ENCODE results near the gene SIT1. TPM values are rescaled to one million over a fixed set of nuclear protein-coding genes. Genes with fewer than 3 reads are reported as not detected.
A peak's percentile ranks its signal among the peaks of the same experiment; 100 is the strongest.

The SIT1 gene
- total RNA-seq, 1 experiment from 2014 or later: not detected

DNA sequence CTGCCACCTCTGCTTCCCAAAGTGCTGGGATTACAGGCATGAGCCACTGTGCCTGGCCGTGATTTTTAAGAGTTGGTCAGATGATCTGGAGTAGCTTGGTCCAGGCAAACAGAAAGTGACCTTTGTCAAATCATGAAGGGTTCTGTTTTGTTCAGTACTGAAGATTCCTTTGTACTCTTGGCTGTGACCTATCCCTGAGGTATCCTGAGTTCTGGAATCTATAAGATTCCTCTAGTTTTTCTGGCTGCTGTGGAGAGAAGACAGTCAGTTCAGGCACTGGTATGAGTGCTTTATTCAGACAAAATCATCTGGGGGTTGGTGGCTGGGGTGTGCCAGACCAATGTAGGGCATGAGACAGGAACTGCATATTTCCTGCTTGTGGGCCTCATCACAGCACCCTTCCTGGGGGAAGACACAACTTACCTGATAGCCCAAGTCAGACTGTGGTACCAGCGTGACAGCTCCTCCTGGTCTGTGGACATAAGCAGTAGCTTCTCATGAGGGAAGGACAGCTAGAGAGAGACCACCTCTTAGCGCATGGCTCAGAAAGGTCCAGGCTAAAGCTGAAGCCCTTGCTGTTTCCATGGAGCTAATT, 11.1 kb upstream of the SIT1 start:
- H3K4me3 ChIP-seq (ENCODE audit: low read depth in 2 of 2, low read length in 2 of 2): no peak overlapping the region
- DNase-seq (ENCODE audit: low read depth, low spot score) (no peak), ATAC-seq (no peak)
- TF ChIP-seq POLR2AphosphoS5 (IDR thresholded peaks at IDR 0.05; ENCODE audit: low read depth, low read length) (no peak), TCF7L2 (IDR thresholded peaks at IDR 0.05; ENCODE audit: low read depth, low read length) (no peak), SIN3A (IDR thresholded peaks at IDR 0.05; ENCODE audit: borderline replicate concordance, insufficient read depth, low read depth, low read length) (no peak)
- TF ChIP-seq, protein P1, sequence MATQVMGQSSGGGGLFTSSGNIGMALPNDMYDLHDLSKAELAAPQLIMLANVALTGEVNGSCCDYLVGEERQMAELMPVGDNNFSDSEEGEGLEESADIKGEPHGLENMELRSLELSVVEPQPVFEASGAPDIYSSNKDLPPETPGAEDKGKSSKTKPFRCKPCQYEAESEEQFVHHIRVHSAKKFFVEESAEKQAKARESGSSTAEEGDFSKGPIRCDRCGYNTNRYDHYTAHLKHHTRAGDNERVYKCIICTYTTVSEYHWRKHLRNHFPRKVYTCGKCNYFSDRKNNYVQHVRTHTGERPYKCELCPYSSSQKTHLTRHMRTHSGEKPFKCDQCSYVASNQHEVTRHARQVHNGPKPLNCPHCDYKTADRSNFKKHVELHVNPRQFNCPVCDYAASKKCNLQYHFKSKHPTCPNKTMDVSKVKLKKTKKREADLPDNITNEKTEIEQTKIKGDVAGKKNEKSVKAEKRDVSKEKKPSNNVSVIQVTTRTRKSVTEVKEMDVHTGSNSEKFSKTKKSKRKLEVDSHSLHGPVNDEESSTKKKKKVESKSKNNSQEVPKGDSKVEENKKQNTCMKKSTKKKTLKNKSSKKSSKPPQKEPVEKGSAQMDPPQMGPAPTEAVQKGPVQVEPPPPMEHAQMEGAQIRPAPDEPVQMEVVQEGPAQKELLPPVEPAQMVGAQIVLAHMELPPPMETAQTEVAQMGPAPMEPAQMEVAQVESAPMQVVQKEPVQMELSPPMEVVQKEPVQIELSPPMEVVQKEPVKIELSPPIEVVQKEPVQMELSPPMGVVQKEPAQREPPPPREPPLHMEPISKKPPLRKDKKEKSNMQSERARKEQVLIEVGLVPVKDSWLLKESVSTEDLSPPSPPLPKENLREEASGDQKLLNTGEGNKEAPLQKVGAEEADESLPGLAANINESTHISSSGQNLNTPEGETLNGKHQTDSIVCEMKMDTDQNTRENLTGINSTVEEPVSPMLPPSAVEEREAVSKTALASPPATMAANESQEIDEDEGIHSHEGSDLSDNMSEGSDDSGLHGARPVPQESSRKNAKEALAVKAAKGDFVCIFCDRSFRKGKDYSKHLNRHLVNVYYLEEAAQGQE (IDR thresholded peaks at IDR 0.05; ENCODE audit: insufficient read depth in 1 of 2, low read depth in 2 of 2, low read length in 1 of 2): no peak
- TF ChIP-seq, protein P2, sequence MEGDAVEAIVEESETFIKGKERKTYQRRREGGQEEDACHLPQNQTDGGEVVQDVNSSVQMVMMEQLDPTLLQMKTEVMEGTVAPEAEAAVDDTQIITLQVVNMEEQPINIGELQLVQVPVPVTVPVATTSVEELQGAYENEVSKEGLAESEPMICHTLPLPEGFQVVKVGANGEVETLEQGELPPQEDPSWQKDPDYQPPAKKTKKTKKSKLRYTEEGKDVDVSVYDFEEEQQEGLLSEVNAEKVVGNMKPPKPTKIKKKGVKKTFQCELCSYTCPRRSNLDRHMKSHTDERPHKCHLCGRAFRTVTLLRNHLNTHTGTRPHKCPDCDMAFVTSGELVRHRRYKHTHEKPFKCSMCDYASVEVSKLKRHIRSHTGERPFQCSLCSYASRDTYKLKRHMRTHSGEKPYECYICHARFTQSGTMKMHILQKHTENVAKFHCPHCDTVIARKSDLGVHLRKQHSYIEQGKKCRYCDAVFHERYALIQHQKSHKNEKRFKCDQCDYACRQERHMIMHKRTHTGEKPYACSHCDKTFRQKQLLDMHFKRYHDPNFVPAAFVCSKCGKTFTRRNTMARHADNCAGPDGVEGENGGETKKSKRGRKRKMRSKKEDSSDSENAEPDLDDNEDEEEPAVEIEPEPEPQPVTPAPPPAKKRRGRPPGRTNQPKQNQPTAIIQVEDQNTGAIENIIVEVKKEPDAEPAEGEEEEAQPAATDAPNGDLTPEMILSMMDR (IDR thresholded peaks at IDR 0.05): no peak
- CTCF ChIA-PET: interaction anchor here (0.5 to 2.2 kb wide), 7 partner anchors 14 to 70 kb away, joined by 3 to 15 read pairs (median 4); partner anchors contain the start of gene TPM2
- POLR2A ChIA-PET: interaction anchor here (0.8 to 1.2 kb wide), 4 partner anchors 8 to 70 kb away, joined by 3 to 6 read pairs (median 4); partner anchors contain the start of gene TLN1
- H3K4me1 ChIP-seq (ENCODE audit: control insufficient read depth, insufficient read depth, low read length): peaks cover 64% of the 10 kb centered on the region
- in situ Hi-C loops (cut with HindIII; ENCODE audit: low pct_unique_long_range_greater_than_20kb, low sequenced_read_pairs): no loop called here
- no peaks in the 10 kb centered on the region for H3K27me3 ChIP-seq (ENCODE audit: control insufficient read depth, insufficient read depth, low read length)
- BruUV-seq (replicated peaks): no TSS peak
- peaks cover 3% of the 10 kb centered on the region for H3K36me3 ChIP-seq (ENCODE audit: control insufficient read depth, insufficient read depth, low read length)
- intact Hi-C loops (cut with micrococcal nuclease; ENCODE audit: unreplicated experiment): loop anchor here (5.0 kb wide), 1 partner anchor 65 kb away; no protein-coding TSS in a partner anchor
- H3K27ac ChIP-seq (ENCODE audit: low read length): peak overlapping the region; percentile 97
- no peaks in the 10 kb centered on the region for H3K9me3 ChIP-seq (ENCODE audit: control insufficient read depth, insufficient read depth, low read depth, low read length)

DNA sequence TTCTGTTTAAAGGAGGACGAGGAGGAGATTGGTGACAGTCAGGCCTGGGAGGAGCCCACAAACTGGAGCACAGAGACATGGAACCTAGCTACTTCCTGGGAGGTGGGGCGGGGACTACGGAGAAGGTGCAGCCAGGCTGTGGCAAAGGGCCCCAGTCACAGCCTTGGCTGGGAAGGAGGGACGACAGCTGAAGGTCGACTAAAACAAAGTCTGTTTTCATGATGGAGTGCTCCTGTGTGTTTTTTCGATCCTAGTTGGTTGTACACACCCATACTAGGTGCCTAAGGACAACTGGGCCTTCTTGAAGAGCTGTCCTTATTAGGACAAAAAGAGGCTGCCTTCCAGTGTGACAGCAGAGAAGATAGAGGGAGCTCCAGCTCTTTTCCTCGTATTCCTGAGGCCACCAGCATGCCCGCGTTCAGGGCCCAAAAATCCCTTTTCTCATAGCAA, 10.3 kb upstream of the SIT1 start:
- in situ Hi-C loops (cut with HindIII; ENCODE audit: low pct_unique_long_range_greater_than_20kb, low sequenced_read_pairs): no loop called here
- H3K4me1 ChIP-seq (ENCODE audit: control insufficient read depth, insufficient read depth, low read length): peaks cover 64% of the 10 kb centered on the region
- no peak overlapping the region for H3K4me3 ChIP-seq (ENCODE audit: low read depth in 2 of 2, low read length in 2 of 2)
- H3K36me3 ChIP-seq (ENCODE audit: control insufficient read depth, insufficient read depth, low read length): peaks cover 3% of the 10 kb centered on the region
- BruUV-seq (replicated peaks): no TSS peak
- H3K9me3 ChIP-seq (ENCODE audit: control insufficient read depth, insufficient read depth, low read depth, low read length): no peaks in the 10 kb centered on the region
- TF ChIP-seq, protein P2 (IDR thresholded peaks at IDR 0.05): no peak
- TF ChIP-seq, protein P1 (IDR thresholded peaks at IDR 0.05; ENCODE audit: insufficient read depth in 1 of 2, low read depth in 2 of 2, low read length in 1 of 2): no peak
- TF ChIP-seq TCF7L2 (IDR thresholded peaks at IDR 0.05; ENCODE audit: low read depth, low read length): no peak
- no peak for TF ChIP-seq POLR2AphosphoS5 (IDR thresholded peaks at IDR 0.05; ENCODE audit: low read depth, low read length)
- no peak for TF ChIP-seq SIN3A (IDR thresholded peaks at IDR 0.05; ENCODE audit: borderline replicate concordance, insufficient read depth, low read depth, low read length)
- H3K27ac ChIP-seq (ENCODE audit: low read length): peak overlapping the region; percentile 97
- intact Hi-C loops (cut with micrococcal nuclease; ENCODE audit: unreplicated experiment): loop anchor here (5.0 kb wide), 1 partner anchor 66 kb away; no protein-coding TSS in a partner anchor
- CTCF ChIA-PET: interaction anchor here (0.5 to 2.2 kb wide), 8 partner anchors 13 to 50 kb away, joined by 3 to 15 read pairs (median 4); partner anchors contain the start of gene TPM2
- DNase-seq (ENCODE audit: low read depth, low spot score) (no peak), ATAC-seq (no peak)
- no peaks in the 10 kb centered on the region for H3K27me3 ChIP-seq (ENCODE audit: control insufficient read depth, insufficient read depth, low read length)
- POLR2A ChIA-PET: interaction anchor here (0.6 to 1.2 kb wide), 7 partner anchors 9 to 1805 kb away, joined by 3 to 7 read pairs (median 3); partner anchors contain the start of gene TLN1

Measured in Panc1 (cell line).